HG02885 (cell line): Measurements from ENCODE around the gene KCNH4.
"Not testable (repeated sequence)": the region's sequence is repeated elsewhere in the genome, so short reads cannot be mapped to it uniquely, and the experiment has no call there.

Experiments used
- ATAC-seq: cut with Tn5 transposase; IDR thresholded peaks from one replicate; pipeline ENCODE4 v1.9.1; 2021; ENCODE audit warnings: mild to moderate bottlenecking; ENCODE audit not compliant: unreplicated experiment, poor library complexity

The KCNH4 gene

DNA sequence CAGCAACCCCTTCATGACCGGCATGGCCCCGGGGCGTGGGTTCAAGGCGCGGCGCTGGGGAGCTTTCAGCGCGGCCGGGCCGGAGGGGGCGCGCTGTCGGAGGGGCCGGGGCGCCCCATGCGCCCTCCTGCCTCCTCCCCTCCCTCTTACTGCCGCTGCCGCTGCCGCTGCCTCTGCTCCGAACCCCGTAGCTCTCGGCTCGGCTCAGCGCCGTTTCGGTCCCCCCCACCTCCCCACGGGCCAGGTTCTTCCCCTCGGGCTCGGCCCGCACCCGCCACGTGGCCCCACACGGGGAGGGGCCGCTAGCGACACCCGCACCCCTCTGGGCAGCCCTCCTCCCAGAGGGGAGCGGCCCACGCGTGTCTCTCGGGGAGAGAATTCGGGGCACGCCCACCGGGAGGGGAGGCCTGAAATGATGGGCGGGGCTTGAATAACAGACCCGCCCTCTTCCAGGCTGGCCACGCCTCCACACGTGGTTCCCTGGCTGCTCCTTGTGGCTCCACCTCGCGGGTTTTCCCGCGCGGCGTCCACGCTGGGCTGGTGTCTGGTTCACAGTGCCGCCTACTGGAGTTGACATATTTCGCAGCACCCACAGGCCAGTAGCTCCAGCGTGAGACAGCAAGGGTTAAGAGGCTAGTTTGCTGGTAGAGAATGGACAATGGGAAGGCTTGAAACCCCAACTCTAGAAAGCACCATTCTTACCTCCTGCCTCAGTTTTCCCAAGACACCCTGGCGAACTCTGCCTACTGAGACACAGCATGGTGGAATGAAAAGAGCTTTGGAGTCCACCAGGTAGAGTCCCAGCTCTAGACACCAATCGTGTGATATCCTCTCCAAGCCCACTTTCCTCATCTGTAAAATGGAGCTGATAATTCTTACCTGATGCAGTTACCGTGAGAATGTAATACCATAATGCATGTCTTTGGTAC, at the start of gene KCNH4:
Gene KCNH4 (minus strand): TSS at position 221 of the 929 bp plus-strand sequence. CDS start 197 bp downstream, at position 24.
- peak; percentile 38 for ATAC-seq

DNA sequence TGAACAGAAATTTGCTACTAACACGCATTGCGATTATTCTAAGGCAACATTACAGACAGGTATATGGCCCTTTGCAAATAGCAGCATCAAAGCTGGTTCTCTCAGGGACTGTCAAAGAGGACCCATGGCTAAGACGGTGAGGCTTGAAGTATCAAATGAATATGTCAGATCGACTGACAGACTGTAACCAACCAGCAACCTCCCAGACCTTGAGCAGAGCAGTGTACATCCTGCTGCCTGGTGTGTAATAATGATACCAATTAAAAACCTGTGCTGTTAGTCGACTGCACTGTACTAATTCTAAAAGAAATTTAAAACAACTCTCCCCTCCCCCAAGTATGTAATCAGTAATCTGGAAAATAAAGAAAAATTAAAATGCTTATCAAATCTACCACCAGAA, 49.3 kb upstream of the KCNH4 start:
- no peak for ATAC-seq

DNA sequence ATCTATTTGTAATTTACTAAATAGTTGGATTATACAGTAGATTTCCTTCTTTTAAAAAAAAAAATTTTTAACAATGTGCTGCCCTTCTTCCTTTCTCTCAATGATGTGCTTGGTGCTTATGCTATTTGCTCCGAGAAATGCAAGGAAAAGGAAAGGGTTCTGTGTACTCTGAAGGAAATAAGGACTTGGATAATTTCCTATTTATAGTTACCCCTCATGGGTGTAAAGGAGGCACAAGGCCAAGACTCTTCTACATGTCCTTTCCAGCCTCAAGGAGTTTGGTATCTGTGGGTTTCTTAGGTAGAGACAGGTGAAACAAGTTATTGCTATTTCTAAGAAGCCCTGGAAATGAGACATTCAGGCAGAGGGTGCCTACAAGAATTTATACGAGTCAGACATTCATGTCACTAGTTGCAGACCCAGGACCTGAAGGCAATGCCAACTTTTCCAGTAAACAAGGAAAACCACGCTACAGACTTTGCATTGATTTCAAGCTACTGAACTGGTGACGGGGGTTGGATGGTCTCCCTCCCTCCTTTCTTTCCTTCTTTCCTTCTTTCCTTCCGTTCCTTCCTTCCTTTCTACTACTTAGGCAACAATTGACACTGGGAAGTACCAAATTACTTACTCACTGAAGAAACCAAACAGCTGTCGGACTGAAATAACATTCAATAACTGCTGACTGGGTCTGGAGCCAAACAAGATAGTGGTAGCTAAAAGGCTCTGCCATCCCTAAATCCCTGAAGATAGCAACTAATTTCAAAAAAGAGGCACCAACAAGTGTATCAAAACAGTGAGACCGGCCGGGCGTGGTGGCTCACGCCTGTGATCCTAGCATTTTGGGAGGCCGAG, 47.1 kb upstream of the KCNH4 start:
- no peak for ATAC-seq

DNA sequence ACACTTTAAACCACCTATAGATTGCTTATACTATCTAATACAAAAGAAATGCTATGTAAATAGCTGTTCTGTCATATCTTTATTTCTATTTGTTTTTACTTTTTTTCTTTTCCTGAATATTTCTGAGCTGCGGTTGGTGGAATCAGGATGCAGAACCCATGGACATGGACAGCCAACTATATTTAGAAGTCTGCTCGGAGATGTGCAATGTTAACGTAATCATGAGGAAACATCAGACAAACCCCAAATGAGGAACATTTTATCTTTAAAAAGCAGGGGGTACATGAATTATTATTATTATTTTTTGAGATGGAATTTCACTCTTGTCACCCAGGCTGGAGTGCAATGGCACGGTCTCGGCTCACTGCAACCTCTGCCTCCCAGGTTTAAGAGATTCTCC, 44.7 kb upstream of the KCNH4 start:
- no peak for ATAC-seq

DNA sequence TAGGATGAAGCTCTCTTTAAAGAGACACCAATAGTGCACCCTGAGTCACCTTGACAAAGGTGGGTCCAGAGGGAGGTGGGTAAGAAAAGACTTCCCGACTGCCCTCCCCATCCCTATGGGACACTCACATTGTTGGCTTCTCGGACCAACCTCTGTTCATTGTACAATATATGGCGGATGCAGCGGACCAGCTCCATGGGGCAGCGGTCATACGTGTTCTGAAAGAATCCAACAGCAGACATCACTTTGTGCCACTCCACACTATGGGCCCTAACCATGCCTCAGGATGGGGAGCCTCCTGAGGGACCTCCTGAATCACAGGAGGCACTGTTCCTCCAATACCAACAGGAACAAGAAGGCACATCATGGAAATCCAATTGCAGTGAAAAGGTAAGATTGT, 43.7 kb upstream of the KCNH4 start:
- no peak for ATAC-seq

DNA sequence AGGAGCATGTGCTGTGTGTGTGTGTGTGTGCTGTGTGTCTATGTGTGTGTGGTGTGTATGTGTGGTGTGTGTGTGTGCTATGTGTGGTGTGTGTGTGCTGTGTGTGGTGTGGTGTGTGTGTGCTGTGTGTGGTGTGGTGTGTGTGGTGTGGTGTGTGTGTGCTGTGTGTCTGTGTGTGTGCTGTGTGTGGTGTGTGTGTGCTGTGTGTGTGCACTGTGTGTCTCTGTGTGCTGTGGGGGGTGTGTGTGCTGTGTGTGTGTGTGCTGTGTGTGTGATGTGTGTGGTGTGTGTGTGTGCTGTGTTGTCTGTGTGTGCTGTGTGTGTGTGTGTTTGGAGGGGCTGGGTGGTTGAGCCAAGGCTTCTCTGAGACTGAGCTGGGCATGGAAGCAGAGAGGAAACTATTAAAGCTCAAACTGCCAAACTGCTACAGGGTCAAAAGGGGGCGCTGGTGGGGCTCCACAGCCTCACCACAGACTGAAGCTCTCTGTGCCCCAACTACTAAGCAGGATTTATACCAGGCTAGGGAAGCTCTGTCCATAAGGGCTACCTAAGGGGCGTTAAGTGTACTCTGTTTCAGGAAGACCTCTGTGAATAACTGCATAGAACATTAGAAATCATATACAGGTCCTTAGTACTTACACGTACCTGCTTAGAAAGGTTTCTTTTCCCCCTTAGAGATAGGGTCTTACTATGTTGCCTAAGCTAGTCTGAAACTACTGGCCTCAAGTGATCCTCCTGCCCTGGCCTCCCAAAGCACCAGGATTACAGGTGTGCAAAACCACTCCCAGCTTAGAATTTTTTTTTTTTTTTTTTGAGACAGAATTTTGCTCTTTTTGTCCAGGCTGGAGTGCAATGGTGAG, 41.2 kb upstream of the KCNH4 start:
- no peak for ATAC-seq

DNA sequence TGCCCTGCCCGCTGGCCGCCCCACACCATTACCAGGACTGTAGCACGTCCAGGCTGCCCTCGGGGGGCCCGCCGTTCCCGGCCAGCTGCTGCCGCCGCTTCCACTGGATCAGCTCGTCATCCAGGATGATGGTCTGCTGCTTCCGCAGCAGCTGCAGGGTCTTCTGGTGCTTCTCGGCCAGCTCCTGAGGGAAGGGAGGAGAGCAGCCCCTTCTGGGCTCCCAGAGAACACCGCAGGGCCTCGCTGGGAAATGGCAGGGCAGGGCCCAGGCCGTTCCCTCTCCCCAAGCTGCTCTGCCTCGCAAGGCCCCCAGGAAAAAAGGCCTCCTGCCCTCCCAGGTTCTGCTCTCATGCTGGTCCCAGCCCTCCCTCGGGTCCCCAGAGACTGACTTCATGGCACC, 38.3 kb upstream of the KCNH4 start:
- not testable (repeated sequence) for ATAC-seq

DNA sequence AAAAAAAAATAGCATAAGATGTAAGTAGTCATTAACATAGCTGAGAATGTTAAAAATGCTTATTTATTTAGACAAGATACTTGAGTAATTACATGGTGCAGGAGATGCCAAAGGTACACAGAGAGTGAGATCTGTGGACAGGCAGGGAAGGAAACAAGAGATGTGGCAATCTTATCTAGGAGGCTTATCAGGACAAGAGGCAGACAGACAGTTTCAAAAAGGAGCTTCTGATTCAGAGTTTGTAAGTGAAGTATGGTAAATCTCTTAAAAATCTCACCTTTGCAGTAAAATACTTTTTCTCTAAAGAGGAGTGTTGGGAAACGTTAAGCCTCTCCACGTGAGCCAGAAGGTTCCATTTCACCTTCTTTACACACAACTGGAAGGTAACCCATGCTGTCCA, 33.2 kb upstream of the KCNH4 start:
- ATAC-seq = no peak

DNA sequence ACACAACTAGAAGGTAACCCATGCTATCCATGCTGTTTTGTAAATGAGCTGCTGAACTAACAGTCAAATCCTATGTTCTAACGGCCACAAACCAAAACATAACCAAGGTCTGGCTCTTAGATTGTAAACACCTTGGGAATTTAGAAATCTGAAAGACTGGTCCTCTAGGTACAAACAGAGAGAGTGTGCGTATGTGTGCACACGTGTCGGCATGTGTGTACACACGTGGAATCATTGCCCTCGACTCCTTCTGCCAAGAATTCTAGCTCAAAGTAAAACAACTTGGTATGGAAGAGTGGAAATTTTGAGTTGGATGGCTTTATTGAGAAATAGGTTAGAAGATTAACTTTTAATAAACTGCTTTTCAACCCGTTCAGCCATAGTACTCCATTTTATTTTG, 31.4 kb upstream of the KCNH4 start:
- no peak for ATAC-seq

DNA sequence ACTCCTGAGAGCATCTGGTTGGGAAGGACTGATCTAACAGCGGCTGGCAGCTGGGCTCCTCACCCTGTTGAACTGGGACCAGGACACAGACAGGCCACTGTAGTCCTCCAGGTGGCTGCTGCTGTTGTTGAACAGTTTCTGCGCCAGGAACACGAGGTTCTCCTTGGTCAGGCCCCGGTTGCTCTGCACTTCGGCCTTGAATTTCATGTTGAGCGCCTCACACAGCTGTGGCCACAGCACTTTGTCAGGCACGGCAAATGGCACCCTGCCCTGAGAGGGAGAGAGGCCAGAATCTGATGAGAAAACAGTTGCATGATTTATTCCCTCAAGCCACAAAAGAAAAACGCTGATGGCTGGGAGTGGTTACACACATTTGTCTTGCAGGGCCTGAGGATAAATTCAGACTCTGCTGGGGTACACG, 31.0 kb upstream of the KCNH4 start:
- not testable (repeated sequence) for ATAC-seq

DNA sequence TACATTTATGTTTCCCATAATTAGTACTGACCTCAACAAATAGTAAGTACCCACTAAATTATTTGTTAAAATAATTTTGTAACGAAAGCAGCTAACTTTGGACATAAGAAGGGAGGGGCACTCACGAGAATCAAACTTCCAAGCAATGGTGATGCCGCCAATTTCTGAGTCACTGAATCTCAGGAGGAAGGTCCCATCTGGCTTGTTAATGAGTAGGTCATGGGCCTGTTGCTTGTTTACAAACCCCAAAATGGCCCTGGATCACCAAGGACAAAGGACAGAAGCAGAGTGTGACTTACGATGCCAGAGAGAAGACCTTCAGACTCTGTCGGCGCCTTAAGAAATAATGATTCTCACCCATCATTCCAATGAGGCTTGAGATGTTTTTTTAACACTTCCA, 29.1 kb upstream of the KCNH4 start:
- ATAC-seq = no peak

DNA sequence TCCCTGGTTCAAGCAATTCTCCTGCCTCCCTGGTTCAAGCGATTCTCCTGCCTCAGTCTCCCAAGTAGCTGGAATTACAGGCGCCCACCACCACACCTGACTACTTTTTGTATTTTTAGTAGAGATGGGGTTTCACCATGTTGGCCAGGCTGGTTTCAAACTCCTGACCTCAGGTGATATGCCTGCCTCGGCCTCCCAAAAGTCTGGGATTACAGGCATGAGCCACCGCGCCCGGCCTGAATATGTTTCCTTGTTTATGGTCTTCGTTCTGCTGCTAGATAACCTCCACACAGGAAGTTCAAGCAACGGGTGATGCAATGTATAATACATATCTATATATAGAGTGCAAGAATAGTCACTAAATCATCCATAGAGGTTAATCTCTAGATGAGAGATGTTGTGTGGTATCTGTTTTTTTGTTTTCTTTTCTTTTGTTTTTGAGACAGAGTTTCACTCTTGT, 25.2 kb upstream of the KCNH4 start:
- not testable (repeated sequence) for ATAC-seq

DNA sequence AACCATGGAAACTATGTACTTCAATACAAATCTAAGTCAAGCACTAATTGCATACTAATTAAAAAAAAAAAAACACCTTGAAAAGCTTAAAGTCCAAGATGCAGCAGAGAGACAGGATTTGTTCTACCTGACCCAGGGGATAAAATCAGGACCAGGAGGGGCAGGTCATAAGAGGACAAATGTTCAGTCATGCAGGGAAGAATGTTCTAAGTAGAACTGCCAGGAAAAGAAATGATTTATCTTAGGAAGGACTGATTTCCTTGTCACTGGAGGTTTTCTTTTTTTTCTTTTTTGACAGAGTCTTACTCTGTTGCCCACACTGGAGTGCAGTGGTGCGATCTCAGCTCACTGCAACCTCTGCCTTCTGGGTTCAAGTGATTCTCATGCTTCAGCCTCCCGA, 22.4 kb upstream of the KCNH4 start:
- ATAC-seq = no peak

DNA sequence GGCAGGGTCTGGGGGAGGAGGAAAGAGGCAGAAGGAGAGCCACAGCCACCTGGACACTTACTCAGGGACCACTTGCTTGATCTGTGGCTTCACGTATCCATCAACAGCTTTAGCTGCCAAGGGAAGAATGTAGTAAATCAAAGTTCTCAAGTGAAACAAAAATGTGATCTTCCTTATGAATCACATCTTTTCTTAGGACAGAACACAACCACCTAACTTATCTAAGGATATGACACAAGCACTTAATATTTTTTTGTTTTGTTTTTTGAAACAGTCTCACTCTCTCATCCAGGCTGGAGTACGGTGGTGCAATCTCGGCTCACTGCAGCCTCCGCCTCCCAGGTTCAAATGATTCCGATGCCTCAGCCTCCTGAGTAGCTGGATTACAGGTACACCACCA, 21.8 kb upstream of the KCNH4 start:
- no peak for ATAC-seq

DNA sequence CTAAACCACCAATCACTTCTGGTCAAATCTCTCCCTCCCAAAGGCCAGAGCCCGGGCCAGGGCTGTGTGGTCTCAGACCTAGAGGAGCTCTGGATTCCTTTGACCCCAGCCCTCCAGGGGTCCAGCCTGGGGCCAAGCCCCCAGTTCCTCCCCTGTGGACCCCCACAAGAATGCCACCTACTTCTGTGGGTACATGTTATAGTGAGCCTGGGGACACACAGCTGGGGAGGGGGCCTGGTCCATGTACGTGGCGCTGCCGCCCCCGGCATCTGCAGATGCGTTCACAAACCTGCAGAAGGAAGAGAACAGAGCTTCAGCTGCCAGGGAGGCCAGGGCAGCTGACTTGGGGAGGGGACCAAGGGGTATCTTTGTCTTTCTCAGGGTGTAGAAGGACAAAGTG, 21.2 kb upstream of the KCNH4 start:
- ATAC-seq = no peak

DNA sequence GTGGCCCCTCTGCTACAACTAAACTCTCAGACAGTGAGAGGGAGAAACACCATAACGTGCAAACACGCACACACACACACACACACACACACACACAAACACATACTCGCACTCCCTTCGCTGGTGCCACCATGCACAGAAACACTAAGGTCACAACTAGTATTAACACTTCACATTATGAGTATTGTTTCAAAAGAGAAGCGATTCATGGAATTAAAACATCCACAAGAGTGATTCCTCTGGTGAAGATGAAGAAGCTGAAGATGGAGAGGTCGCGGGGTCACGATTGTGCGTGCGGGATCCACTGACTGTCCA, 20.5 kb upstream of the KCNH4 start:
- no peak for ATAC-seq

DNA sequence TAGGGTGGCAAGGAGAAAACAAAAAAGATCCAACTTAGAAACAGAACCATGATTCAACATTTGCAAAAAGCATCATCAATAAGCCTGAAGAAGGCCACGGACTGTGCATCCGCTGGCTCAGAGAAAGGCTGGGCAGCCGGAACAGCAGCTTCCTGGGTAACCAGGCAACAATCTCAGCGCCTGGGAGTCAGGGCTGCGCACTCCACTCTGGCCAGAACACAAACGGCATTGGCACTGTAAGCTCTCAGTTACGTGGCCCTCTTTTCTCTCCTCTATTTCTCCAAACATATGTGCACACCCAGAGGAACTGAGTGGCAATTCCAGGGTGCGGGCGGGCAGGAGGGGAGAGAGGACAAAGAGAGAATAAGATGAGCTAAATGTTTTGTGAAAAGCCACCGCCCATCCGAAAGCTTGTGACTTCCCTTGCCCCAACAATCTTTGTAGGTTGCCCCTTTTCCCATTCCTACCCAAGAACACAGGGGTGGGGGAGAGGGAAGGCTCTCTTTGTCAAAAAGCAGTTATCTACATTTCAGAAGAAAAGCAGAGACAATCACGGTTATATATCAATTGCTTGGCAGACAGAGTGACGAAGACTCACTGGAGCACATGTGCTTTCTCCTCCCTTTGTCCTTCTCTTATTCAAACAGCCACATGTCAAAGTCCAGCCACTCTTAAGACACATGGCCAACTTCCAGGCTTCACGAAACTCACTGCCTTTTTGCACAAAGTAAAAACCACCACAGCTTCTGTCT, 19.9 kb upstream of the KCNH4 start:
- no peak for ATAC-seq

DNA sequence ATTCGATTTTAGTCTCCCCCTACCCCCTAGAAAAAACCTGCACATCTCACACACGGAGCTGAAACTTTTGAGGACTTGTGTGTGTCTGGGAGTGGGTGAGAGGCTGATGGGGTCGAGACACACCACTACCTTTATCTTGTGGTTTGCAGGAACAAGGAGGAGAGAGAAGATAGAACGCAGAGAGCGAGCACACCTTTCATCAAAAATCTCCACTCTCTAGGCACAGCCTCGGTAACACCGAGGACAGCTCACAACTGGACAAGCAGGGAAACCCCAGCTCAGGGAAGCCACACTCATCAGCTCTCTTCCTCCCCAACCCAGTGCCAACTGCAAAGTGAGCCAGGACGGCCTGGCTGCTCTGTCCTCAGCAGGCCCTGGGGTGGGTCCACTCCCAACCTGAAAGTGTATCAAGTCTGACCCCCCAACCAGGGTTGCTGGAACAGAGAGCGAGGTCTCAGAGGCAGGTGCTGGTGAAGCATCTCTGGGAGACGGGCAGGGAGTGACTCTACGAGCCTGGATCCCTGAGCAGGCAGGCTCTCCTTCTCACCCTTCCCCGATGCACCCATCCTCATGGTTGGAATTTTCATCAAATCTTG, 18.6 kb upstream of the KCNH4 start:
- ATAC-seq = no peak

DNA sequence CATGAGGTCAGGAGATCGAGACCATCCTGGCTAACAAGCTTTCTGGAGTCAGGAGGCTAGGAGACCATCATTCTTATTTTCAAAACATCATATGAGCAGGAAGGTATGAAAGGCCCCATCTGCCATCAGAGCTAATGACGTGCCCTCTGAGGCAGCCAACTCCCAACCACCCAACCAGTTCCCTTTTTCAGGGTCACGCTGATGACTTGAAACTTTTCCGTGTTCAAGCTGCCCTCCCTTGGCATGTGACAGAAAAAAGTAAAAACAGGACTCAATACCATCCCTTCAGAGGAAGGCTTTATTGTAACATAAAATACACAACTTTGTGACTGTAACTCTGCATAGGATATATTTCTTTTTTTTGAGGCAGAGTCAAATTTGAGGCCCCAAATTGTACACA, 18.0 kb upstream of the KCNH4 start:
- no peak for ATAC-seq
